ENCODE data around the gene GNAZ.
"Not testable (repeated sequence)": the region's sequence is repeated elsewhere in the genome, so short reads cannot be mapped to it uniquely, and the experiment has no call there.

Gene GNAZ

GRCh38 chr22:23023294-23023693 lies 47.0 kb upstream of the GNAZ start:
- Histone ChIP-seq H3K36me3 (ENCODE audit: control insufficient read depth, low read length) (no peaks in the 10 kb centered on the region), H3F3A (ENCODE audit: control insufficient read depth, insufficient read depth) (no peaks in the 10 kb centered on the region), H3K27ac (ENCODE audit: low read depth, low read length) (no peak overlapping the region), H3K4me3 (ENCODE audit: low read length) (no peak overlapping the region), H3K79me2 (ENCODE audit: control insufficient read depth, low read length) (no peaks in the 10 kb centered on the region), H3K4me1 (ENCODE audit: control insufficient read depth, low read length) (peaks cover 11% of the 10 kb centered on the region), H3K4me2 (ENCODE audit: low read length) (no peak overlapping the region), H3K9me2 (replicated peaks; ENCODE audit: control insufficient read depth, low read length) (no peaks in the 10 kb centered on the region), H3K9me3 (ENCODE audit: control insufficient read depth, insufficient read depth, low read length) (peaks cover 5% of the 10 kb centered on the region; the same call in 1 of the 2 replicates), H4K20me1 (ENCODE audit: control insufficient read depth, insufficient read depth, low read depth, low read length) (no peaks in the 10 kb centered on the region), H3K27me3 (ENCODE audit: control insufficient read depth, low read length) (no peaks in the 10 kb centered on the region)
- TF ChIP-seq EZH2phosphoT487 (IDR thresholded peaks at IDR 0.05; ENCODE audit: borderline replicate concordance, low read length) (no peak), CTCF (IDR thresholded peaks at IDR 0.05; ENCODE audit: low read depth, low read length, poor library complexity, severe bottlenecking) (no peak)

- Histone ChIP-seq H3K27me3 (ENCODE audit: control insufficient read depth, low read length) (no peaks in the 10 kb centered on the region), H3K79me2 (ENCODE audit: control insufficient read depth, low read length) (no peaks in the 10 kb centered on the region), H3F3A (ENCODE audit: control insufficient read depth, insufficient read depth) (no peaks in the 10 kb centered on the region), H3K4me2 (ENCODE audit: low read length) (no peak overlapping the region), H3K36me3 (ENCODE audit: control insufficient read depth, low read length) (no peaks in the 10 kb centered on the region), H3K9me3 (ENCODE audit: control insufficient read depth, insufficient read depth, low read length) (peaks cover 2% of the 10 kb centered on the region; the same call in 1 of the 2 replicates), H4K20me1 (ENCODE audit: control insufficient read depth, insufficient read depth, low read depth, low read length) (no peaks in the 10 kb centered on the region), H3K4me1 (ENCODE audit: control insufficient read depth, low read length) (peaks cover 5% of the 10 kb centered on the region), H3K27ac (ENCODE audit: low read depth, low read length) (no peak overlapping the region), H3K4me3 (ENCODE audit: low read length) (no peak overlapping the region), H3K9me2 (replicated peaks; ENCODE audit: control insufficient read depth, low read length) (no peaks in the 10 kb centered on the region)
- TF ChIP-seq EZH2phosphoT487 (IDR thresholded peaks at IDR 0.05; ENCODE audit: borderline replicate concordance, low read length), result no peak
- no peak for TF ChIP-seq CTCF (IDR thresholded peaks at IDR 0.05; ENCODE audit: low read depth, low read length, poor library complexity, severe bottlenecking)
These were observed 43.5 kb upstream of the GNAZ start for GRCh38 chr22:23026777-23027176.

GRCh38 chr22:23027849-23028248 lies 42.5 kb upstream of the GNAZ start:
- not testable (repeated sequence) for H3K36me3 ChIP-seq (ENCODE audit: control insufficient read depth, low read length); H3K9me2 ChIP-seq (replicated peaks; ENCODE audit: control insufficient read depth, low read length); H3F3A ChIP-seq (ENCODE audit: control insufficient read depth, insufficient read depth); H3K79me2 ChIP-seq (ENCODE audit: control insufficient read depth, low read length); H3K4me2 ChIP-seq (ENCODE audit: low read length); H3K27me3 ChIP-seq (ENCODE audit: control insufficient read depth, low read length); H4K20me1 ChIP-seq (ENCODE audit: control insufficient read depth, insufficient read depth, low read depth, low read length); H3K27ac ChIP-seq (ENCODE audit: low read depth, low read length); H3K4me3 ChIP-seq (ENCODE audit: low read length); H3K9me3 ChIP-seq (ENCODE audit: control insufficient read depth, insufficient read depth, low read length)
- H3K4me1 ChIP-seq (ENCODE audit: control insufficient read depth, low read length), result peaks cover 15% of the 10 kb centered on the region

- Histone ChIP-seq H3K4me1 (ENCODE audit: control insufficient read depth, low read length) (peaks cover 33% of the 10 kb centered on the region), H3K27ac (ENCODE audit: low read depth, low read length) (no peak overlapping the region), H3K79me2 (ENCODE audit: control insufficient read depth, low read length) (no peaks in the 10 kb centered on the region), H3F3A (ENCODE audit: control insufficient read depth, insufficient read depth) (peaks cover 6% of the 10 kb centered on the region; the same call in 1 of the 2 replicates), H3K4me2 (ENCODE audit: low read length) (no peak overlapping the region), H3K4me3 (ENCODE audit: low read length) (no peak overlapping the region), H3K9me3 (ENCODE audit: control insufficient read depth, insufficient read depth, low read length) (no peaks in the 10 kb centered on the region), H3K9me2 (replicated peaks; ENCODE audit: control insufficient read depth, low read length) (no peaks in the 10 kb centered on the region), H4K20me1 (ENCODE audit: control insufficient read depth, insufficient read depth, low read depth, low read length) (no peaks in the 10 kb centered on the region), H3K36me3 (ENCODE audit: control insufficient read depth, low read length) (peaks cover 8% of the 10 kb centered on the region), H3K27me3 (ENCODE audit: control insufficient read depth, low read length) (no peaks in the 10 kb centered on the region)
- no peak for TF ChIP-seq EZH2phosphoT487 (IDR thresholded peaks at IDR 0.05; ENCODE audit: borderline replicate concordance, low read length)
- no peak for TF ChIP-seq CTCF (IDR thresholded peaks at IDR 0.05; ENCODE audit: low read depth, low read length, poor library complexity, severe bottlenecking)
These were observed 40.6 kb upstream of the GNAZ start for GRCh38 chr22:23029521-23030228.
